Measurements from ENCODE around the gene BOC. TPM values are rescaled to one million over a fixed set of nuclear protein-coding genes. Genes with fewer than 3 reads are reported as not detected.

The BOC gene
- total and polyA plus RNA-seq, 8 donors: 6.0 to 34.8 (median 27.4) TPM

- no peaks in the 10 kb centered on the region for H3K4me1 ChIP-seq
Observed at GRCh38 chr3:113270068-113270467, 58.7 kb downstream of the BOC start.

GRCh38 chr3:113270786-113271185, 59.4 kb downstream of the BOC start:
- no peaks in the 10 kb centered on the region for H3K36me3 ChIP-seq
- H3K27ac ChIP-seq: no peak overlapping the region
- no peaks in the 10 kb centered on the region for H3K9me3 ChIP-seq
- TF ChIP-seq CTCF (IDR thresholded peaks at IDR 0.05): no peak
- H3K27me3 ChIP-seq: no peaks in the 10 kb centered on the region
- no peak for DNase-seq
- no peak overlapping the region for H3K4me3 ChIP-seq
- intact Hi-C loops (cut with DNase I): no loop called here
- peaks cover under 1 to 2% of the 10 kb centered on the region in 2 donors for H3K4me1 ChIP-seq
- ATAC-seq: no peak

More at GRCh38 chr3:113270068-113270467, 58.7 kb downstream of the BOC start:
- Histone ChIP-seq H3K4me3 (no peak overlapping the region), H3K36me3 (no peaks in the 10 kb centered on the region), H3K27me3 (no peaks in the 10 kb centered on the region), H3K9me3 (no peaks in the 10 kb centered on the region), H3K27ac (no peak overlapping the region)
- DNase-seq: no peak
- ATAC-seq: no peak
- intact Hi-C loops (cut with DNase I): no loop called here
- TF ChIP-seq CTCF (IDR thresholded peaks at IDR 0.05): no peak

- Histone ChIP-seq H3K27me3 (no peaks in the 10 kb centered on the region), H3K36me3 (no peaks in the 10 kb centered on the region), H3K4me1 (peaks cover 3 to 6% of the 10 kb centered on the region in 2 donors), H3K27ac (no peak overlapping the region), H3K4me3 (no peak overlapping the region), H3K9me3 (no peaks in the 10 kb centered on the region)
- ATAC-seq: no peak
- intact Hi-C loops (cut with DNase I): no loop called here
- no peak for DNase-seq
- TF ChIP-seq CTCF (IDR thresholded peaks at IDR 0.05): no peak
Observed at GRCh38 chr3:113271189-113271588, 59.8 kb downstream of the BOC start.

GRCh38 chr3:113271594-113272384, 60.4 kb downstream of the BOC start:
- no peak for TF ChIP-seq CTCF (IDR thresholded peaks at IDR 0.05)
- ATAC-seq (no peak), DNase-seq (no peak)
- intact Hi-C loops (cut with DNase I): no loop called here
- Histone ChIP-seq H3K9me3 (no peaks in the 10 kb centered on the region), H3K27me3 (no peaks in the 10 kb centered on the region), H3K27ac (no peak overlapping the region), H3K4me1 (peaks cover 3 to 7% of the 10 kb centered on the region in 2 donors), H3K4me3 (no peak overlapping the region), H3K36me3 (no peaks in the 10 kb centered on the region)

- Histone ChIP-seq H3K4me3 (no peak overlapping the region), H3K27ac (no peak overlapping the region), H3K27me3 (no peaks in the 10 kb centered on the region), H3K9me3 (no peaks in the 10 kb centered on the region), H3K36me3 (no peaks in the 10 kb centered on the region), H3K4me1 (peaks cover 3 to 7% of the 10 kb centered on the region in 2 donors)
- intact Hi-C loops (cut with DNase I): no loop called here
- ATAC-seq: no peak
- DNase-seq: no peak
- no peak for TF ChIP-seq CTCF (IDR thresholded peaks at IDR 0.05)
Observed at GRCh38 chr3:113272385-113272779, 61.0 kb downstream of the BOC start.

Data from left lung (tissue), 10 donors.